Activated naive CD8-positive, alpha-beta T cell treated with anti-CD3 and anti-CD28 coated beads, Interleukin-2, amount 10 ng/mL, durations not matched to agents 7 days and 5 days (primary cell): ENCODE data around the gene CBX5. TPM values are rescaled to one million over a fixed set of nuclear protein-coding genes. Genes with fewer than 3 reads are reported as not detected.
"Not testable (repeated sequence)": the region's sequence is repeated elsewhere in the genome, so short reads cannot be mapped to it uniquely, and the experiment has no call there.

ENCODE experiments used
- ATAC-seq: fragments of 150-1000 bp; cut with Tn5 transposase; one replicate; pipeline ENCODE4 v1.10.0; 2021; ENCODE audit warnings: low read depth, moderate library complexity
- POLR2A ChIA-PET: fragments of 350-600 bp; sonication (Branson Sonifier 250); formaldehyde crosslinking; loops from one replicate; lab custom pipeline; 2021; ENCODE audit warnings: antibody characterized with exemption; lab: Charles Lee
- DNase-seq: peaks from one replicate; pipeline ENCODE4 v3.0.0; 2021
- H3K27ac Mint-ChIP-seq: one replicate; pipeline ENCODE4 v1.8.0; 2022; ENCODE audit warnings: mild to moderate bottlenecking, mixed read lengths
- H3K27me3 Mint-ChIP-seq: one replicate; pipeline ENCODE4 v1.8.0; 2022; ENCODE audit warnings: mild to moderate bottlenecking, moderate library complexity, mixed read lengths
- H3K36me3 Mint-ChIP-seq: one replicate; pipeline ENCODE4 v1.8.0; 2021; ENCODE audit warnings: mild to moderate bottlenecking, mixed read lengths
- H3K4me1 Mint-ChIP-seq: one replicate; pipeline ENCODE4 v1.8.0; 2021; ENCODE audit warnings: mixed read lengths
- H3K4me3 Mint-ChIP-seq: one replicate; pipeline ENCODE4 v1.8.0; 2022; ENCODE audit warnings: mild to moderate bottlenecking, moderate library complexity, mixed read lengths
- H3K9me3 Mint-ChIP-seq: one replicate; pipeline ENCODE4 v1.8.0; 2021; ENCODE audit warnings: mixed read lengths
- total RNA-seq, 2 experiments: library from RNA; stranded (reverse); gene quantifications; one replicate each; pipeline ENCODE4 v1.2.3, GENCODE V29; 2021

CBX5 gene
- total RNA-seq, 2 experiments from 2014 or later = 113 TPM

DNA sequence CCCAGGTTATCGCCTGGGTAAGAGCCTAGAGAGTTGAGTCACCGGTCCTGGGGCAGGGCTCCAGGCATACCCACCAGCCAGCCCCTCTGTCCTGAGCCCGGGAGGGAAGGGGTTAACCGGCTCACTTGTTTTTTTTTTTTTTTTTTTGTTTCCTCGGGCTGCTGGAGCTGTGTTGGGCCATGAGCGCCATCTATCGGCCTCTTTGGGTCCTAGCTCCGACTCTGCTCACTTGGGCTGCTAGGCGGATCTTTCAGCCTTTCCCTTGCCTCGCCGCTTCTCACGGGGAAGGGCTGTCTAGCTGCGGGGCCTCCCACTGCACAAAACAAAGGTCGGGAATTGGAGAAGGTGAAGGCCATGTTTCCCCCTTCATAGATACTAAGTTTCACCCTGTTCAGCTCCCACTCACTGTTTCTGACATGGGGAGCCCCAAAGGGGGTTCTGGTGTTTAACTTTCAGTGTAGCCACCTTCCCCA is 88.3 kb downstream of the CBX5 start:
- Mint-ChIP-seq H3K36me3 (peaks cover 4% of the 10 kb centered on the region), H3K27me3 (peaks cover 50% of the 10 kb centered on the region), H3K4me3 (no peak overlapping the region), H3K4me1 (peaks cover 22% of the 10 kb centered on the region), H3K27ac (no peak overlapping the region), H3K9me3 (no peaks in the 10 kb centered on the region)
- DNase-seq (peak; percentile 74), ATAC-seq (peak; percentile 52)
- POLR2A ChIA-PET = interaction anchor here (0.7 to 1.0 kb wide), 3 partner anchors 18 to 174 kb away, joined by 3 to 5 read pairs (median 3); no protein-coding TSS in a partner anchor

DNA sequence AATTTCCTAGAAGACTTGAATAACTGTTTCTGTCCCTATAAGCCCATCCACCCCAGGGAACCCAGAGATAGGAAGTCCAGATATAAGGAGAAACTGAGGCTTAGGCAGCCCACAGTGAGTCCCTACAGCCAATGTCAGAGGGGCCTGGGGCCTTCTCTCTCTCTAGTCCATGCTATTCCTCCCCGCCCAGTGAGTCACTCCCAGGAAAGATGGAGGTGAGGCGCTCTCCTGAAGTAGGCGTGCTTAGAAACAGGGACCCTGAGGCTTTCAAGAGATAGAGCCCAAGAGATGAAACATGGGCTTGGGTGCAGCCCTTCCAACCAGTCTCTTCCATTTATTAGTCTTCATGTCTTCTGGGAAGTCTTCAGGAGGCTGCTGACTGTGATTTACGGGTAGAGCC is 88.8 kb downstream of the CBX5 start:
- Mint-ChIP-seq H3K27me3 (peaks cover 46% of the 10 kb centered on the region), H3K36me3 (peaks cover 4% of the 10 kb centered on the region), H3K27ac (no peak overlapping the region), H3K4me3 (no peak overlapping the region), H3K9me3 (no peaks in the 10 kb centered on the region), H3K4me1 (peaks cover 19% of the 10 kb centered on the region)
- DNase-seq = no peak
- POLR2A ChIA-PET = interaction anchor here (1.0 kb wide), 1 partner anchor 18 kb away, joined by 5 read pairs; no protein-coding TSS in a partner anchor
- ATAC-seq = no peak

DNA sequence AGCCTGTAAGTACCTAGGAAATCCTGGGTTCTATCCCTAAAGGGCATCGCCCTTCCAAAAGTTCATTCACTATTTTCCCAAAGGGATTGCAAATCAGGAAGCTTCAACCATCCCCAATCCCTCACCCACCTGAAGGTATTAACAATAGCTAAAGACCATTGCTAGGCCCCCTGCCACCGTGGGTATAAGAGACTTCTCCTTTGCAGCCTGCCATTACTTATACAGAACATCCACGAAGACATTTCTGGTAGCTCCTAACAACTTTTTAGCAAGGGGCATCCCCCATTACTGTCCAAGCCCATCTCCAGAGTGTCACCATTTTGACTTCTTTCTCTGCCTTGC is 90.8 kb downstream of the CBX5 start:
- ATAC-seq = no peak
- H3K27ac Mint-ChIP-seq = no peak overlapping the region
- POLR2A ChIA-PET = interaction anchor here (0.6 to 1.7 kb wide), 6 partner anchors 16 to 172 kb away, joined by 3 to 8 read pairs (median 4); partner anchors contain the start of genes HOXC4 and HOXC5

DNA sequence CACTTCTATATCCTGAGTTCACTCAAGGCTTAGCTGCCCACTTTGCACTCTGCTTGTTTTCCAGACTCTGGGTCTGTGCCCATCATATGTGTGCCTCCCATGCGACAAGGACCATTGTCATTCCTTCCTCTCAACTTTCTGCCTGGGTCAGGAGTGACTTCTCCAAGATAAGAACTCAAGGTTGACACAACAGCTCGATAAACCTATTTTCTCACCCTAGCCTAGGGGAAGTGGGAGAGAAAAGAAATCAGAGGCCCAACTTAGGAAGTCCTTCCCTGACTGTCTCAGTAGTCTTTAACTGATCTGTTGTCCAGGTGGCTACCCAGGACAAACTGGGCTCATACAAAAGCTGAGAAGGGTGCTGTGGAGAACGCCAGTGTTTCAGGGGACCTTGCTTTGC is 92.8 kb downstream of the CBX5 start:
- POLR2A ChIA-PET = no interaction called here
- DNase-seq (no peak), ATAC-seq (no peak)
- H3K9me3 Mint-ChIP-seq = no peaks in the 10 kb centered on the region
- H3K4me1 Mint-ChIP-seq = peaks cover 21% of the 10 kb centered on the region
- no peak overlapping the region for H3K4me3 Mint-ChIP-seq
- peaks cover 8% of the 10 kb centered on the region for H3K36me3 Mint-ChIP-seq
- peaks cover 15% of the 10 kb centered on the region for H3K27me3 Mint-ChIP-seq
- H3K27ac Mint-ChIP-seq = no peak overlapping the region

More for the DNA sequence above, 90.8 kb downstream of the CBX5 start:
- Mint-ChIP-seq H3K9me3 (no peaks in the 10 kb centered on the region), H3K27me3 (peaks cover 28% of the 10 kb centered on the region), H3K4me3 (peak overlapping the region; percentile 89), H3K4me1 (peaks cover 21% of the 10 kb centered on the region), H3K36me3 (peaks cover 8% of the 10 kb centered on the region)
- no peak for DNase-seq

DNA sequence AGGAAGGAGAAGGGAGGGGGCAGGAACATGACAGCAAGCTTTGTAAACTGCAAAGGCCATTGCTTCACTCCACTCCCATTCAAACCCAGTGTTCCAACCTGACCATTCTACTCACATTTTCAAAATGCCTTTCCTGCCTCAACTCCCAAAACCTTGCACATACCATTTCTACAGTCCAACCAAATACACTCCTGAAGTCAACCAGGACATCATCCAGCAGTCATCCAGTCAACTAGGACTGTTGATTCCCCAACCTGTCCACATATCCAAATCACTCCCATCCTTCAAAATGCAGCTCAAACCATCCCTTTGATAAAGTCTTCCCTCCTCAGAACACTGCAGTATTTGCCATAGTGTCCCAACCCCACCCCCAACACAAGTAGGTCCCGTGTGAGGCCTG is 94.0 kb downstream of the CBX5 start:
- peaks cover 9% of the 10 kb centered on the region for H3K27me3 Mint-ChIP-seq
- H3K36me3 Mint-ChIP-seq = peaks cover 10% of the 10 kb centered on the region
- H3K27ac Mint-ChIP-seq = no peak overlapping the region
- DNase-seq (no peak), ATAC-seq (no peak)
- no peak overlapping the region for H3K4me3 Mint-ChIP-seq
- H3K4me1 Mint-ChIP-seq = peaks cover 15% of the 10 kb centered on the region
- POLR2A ChIA-PET = interaction anchor here (0.7 kb wide), 1 partner anchor 10 kb away, joined by 3 read pairs; no protein-coding TSS in a partner anchor
- H3K9me3 Mint-ChIP-seq = no peaks in the 10 kb centered on the region

DNA sequence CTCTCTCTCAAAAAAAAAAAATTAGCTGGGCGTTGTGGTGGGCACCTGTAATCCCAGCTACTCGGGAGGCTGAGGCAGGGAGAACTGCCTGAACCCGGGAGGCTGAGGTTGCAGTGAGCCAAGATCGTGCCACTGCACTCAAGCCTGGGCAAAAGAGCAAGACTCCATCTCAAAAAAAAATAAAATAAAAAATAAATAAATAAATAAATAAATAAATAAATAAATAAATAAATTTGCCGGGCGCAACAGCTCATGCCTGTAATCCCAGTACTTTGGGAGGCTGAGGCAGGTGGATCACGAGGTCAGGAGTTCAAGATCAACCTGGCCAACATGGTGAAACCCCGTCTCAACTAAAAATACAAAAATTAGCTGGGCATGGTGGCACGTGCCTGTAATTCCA is 94.6 kb downstream of the CBX5 start:
- not testable (repeated sequence) for H3K4me3 Mint-ChIP-seq, H3K27ac Mint-ChIP-seq

DNA sequence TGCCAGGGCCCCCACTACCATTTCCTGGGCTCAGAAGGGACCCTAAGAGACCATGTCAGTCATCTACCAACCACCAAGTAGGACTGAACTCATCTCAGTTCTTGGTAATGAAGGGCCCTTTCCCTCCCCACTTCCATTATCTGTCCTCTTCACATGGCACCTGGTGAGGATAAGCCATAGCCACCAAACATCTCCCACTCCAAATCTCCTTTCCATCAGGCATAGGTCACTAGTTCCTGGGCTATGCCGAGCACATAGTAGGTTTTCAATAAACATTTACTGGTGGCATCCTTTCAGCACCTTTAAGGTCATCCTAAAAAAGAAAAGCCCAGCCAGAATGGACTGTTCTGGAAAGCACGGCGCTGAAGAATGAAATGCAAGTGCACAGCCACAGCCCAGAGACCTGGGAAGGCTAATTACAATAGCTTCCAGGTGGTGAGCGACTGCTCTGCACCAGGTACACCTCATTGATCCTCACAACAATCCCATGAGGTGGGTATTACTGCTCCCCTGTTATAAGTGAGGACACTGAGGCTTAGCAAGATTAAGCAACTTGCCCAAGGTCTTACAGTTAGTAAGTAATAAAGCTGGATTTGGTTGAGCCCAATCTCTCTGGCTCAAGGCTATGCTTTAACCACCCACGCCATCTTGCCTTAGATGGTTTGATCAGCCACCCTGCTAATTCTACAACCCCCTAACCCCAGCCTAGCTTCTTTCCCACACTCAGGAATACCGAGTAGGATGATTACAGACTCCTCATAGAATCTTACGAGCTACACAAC is 95.7 kb downstream of the CBX5 start:
- H3K9me3 Mint-ChIP-seq = no peaks in the 10 kb centered on the region
- DNase-seq (no peak), ATAC-seq (no peak)
- no peak overlapping the region for H3K27ac Mint-ChIP-seq
- H3K4me3 Mint-ChIP-seq = no peak overlapping the region
- POLR2A ChIA-PET = no interaction called here
- H3K4me1 Mint-ChIP-seq = peaks cover 11% of the 10 kb centered on the region
- peaks cover 12% of the 10 kb centered on the region for H3K36me3 Mint-ChIP-seq
- no peaks in the 10 kb centered on the region for H3K27me3 Mint-ChIP-seq

More for the DNA sequence above, 94.6 kb downstream of the CBX5 start:
- H3K9me3 Mint-ChIP-seq, H3K27me3 Mint-ChIP-seq, DNase-seq, POLR2A ChIA-PET, ATAC-seq: not testable (repeated sequence)
- Mint-ChIP-seq H3K4me1 (peaks cover 15% of the 10 kb centered on the region), H3K36me3 (peaks cover 12% of the 10 kb centered on the region)

DNA sequence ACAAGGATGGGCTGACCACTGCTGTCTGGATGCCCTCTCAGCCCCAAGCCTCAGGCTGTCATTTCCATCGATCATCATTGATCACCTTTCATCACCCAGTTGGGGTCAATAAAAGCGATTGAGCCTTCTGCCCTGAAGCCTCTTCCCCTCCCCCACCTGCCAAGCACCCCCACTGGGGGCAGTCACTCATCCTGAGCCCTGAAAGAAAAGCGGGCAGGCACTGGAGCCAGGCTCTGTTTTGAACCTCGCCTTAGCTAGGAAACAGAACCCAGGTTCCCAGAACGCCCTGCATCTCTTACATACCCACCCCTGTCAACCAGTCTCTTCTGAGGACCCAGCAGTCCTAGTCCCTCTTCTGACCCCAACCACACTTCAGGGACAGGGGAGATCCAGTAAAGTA is 96.9 kb downstream of the CBX5 start:
- POLR2A ChIA-PET = no interaction called here
- H3K27ac Mint-ChIP-seq = no peak overlapping the region
- DNase-seq (no peak), ATAC-seq (no peak)
- H3K4me1 Mint-ChIP-seq = peaks cover 8% of the 10 kb centered on the region
- H3K36me3 Mint-ChIP-seq = peaks cover 12% of the 10 kb centered on the region
- no peaks in the 10 kb centered on the region for H3K9me3 Mint-ChIP-seq
- no peak overlapping the region for H3K4me3 Mint-ChIP-seq
- H3K27me3 Mint-ChIP-seq = no peaks in the 10 kb centered on the region

DNA sequence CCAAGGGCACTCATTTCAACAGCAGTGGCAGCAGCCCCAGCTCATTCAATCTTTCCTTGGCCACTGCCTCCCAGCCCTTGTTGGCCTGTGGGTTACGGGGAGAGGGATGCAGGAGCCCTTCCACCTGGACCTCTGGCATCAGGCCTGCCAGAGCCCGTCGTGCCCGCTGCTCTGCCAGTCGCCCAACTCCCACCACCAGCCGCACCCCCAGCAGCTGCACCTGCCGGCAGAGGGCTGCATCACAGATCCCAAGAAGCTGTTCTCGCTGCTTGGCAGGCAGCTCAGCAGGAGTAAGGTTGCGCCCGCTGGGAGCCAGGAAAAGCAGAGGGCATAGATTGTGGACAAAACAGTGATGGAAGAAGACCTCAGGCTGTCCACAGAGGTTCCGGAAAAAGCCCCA is 97.8 kb downstream of the CBX5 start:
- H3K27me3 Mint-ChIP-seq = peaks cover under 1% of the 10 kb centered on the region
- POLR2A ChIA-PET = no interaction called here

More for the DNA sequence above, 97.8 kb downstream of the CBX5 start:
- H3K36me3 Mint-ChIP-seq = peaks cover 10% of the 10 kb centered on the region
- no peaks in the 10 kb centered on the region for H3K9me3 Mint-ChIP-seq
- H3K27ac Mint-ChIP-seq = no peak overlapping the region
- H3K4me1 Mint-ChIP-seq = peaks cover 3% of the 10 kb centered on the region
- no peak overlapping the region for H3K4me3 Mint-ChIP-seq
- ATAC-seq (no peak), DNase-seq (no peak)

Other genes with a start within 250 kb of the CBX5 start
- not detected for gene HOXC5, start 247.1 kb downstream of the CBX5 start, total RNA-seq
- 1 to 10 TPM; 1.2 to 1.5 TPM for gene HOXC4, start 226.3 kb downstream of the CBX5 start, total RNA-seq
- 10 to 100 TPM; 23.9 to 24.4 TPM for gene SMUG1, start 91.1 kb downstream of the CBX5 start, total RNA-seq
- 1,000 to 10,000 TPM; 1,247 to 1,279 TPM for gene HNRNPA1, start 604 bp upstream of the CBX5 start, total RNA-seq
- not detected for gene NFE2, start 20.9 kb upstream of the CBX5 start, total RNA-seq
- 10 to 100 TPM; 93.1 to 94.6 TPM for gene COPZ1, start 45.0 kb upstream of the CBX5 start, total RNA-seq
- gene GPR84, start 84.4 kb upstream of the CBX5 start, total RNA-seq = under 1 TPM; 0.39 to 0.65 TPM
- 1 to 10 TPM; 1.4 to 2.0 TPM for gene ZNF385A, start 104.6 kb upstream of the CBX5 start, total RNA-seq
- gene ITGA5, start 139.1 kb upstream of the CBX5 start, total RNA-seq = 10 to 100 TPM; 84.5 to 90.6 TPM
- gene GTSF1, start 193.5 kb upstream of the CBX5 start, total RNA-seq = 1 to 10 TPM; 7.4 to 9.3 TPM
- gene NCKAP1L, start 217.6 kb upstream of the CBX5 start, total RNA-seq = 100 to 1,000 TPM; 148 to 149 TPM